Measurements from ENCODE around the gene DIPK1A. TPM values are rescaled to one million over a fixed set of nuclear protein-coding genes. Genes with fewer than 3 reads are reported as not detected.

The DIPK1A gene
- total and polyA plus RNA-seq, 3 donors from 2014 or later = 14.7 to 25.4 (median 21.4) TPM

GRCh38 chr1:92879316-92879968 lies 81.8 kb downstream of the DIPK1A start:
- no peaks in the 10 kb centered on the region for H3K9me3 ChIP-seq
- intact Hi-C loops (cut with DNase I; ENCODE audit: low total_unique reads) = no loop called here
- no peak for TF ChIP-seq POLR2A (IDR thresholded peaks at IDR 0.05)
- no peak for TF ChIP-seq CTCF (IDR thresholded peaks at IDR 0.05)
- H3K36me3 ChIP-seq (ENCODE audit: low read depth, missing control alignments) = no peaks in the 10 kb centered on the region
- WGBS, 2 donors = 64 to 71% methylated on average over 4 of the region's 4 CpGs
- DNase-seq = no peak
- no peak overlapping the region for H3K27ac ChIP-seq
- H3K4me1 ChIP-seq = peaks cover 4% of the 10 kb centered on the region
- no peak overlapping the region for H3K4me3 ChIP-seq
- no peaks in the 10 kb centered on the region for H3K27me3 ChIP-seq

- no peaks in the 10 kb centered on the region for H3K9me3 ChIP-seq
- H3K27me3 ChIP-seq = no peaks in the 10 kb centered on the region
- no peak overlapping the region for H3K27ac ChIP-seq
- DNase-seq = no peak
- no peak overlapping the region for H3K4me3 ChIP-seq
- H3K4me1 ChIP-seq = peaks cover 4% of the 10 kb centered on the region
- no peaks in the 10 kb centered on the region for H3K36me3 ChIP-seq (ENCODE audit: low read depth, missing control alignments)
- 68 to 69% methylated on average over 4 of the region's 4 CpGs for WGBS, 2 donors
- TF ChIP-seq CTCF (IDR thresholded peaks at IDR 0.05) = no peak
- no peak for TF ChIP-seq POLR2A (IDR thresholded peaks at IDR 0.05)
- intact Hi-C loops (cut with DNase I; ENCODE audit: low total_unique reads) = no loop called here
Observed at GRCh38 chr1:92877792-92878191, 83.5 kb downstream of the DIPK1A start.

- Histone ChIP-seq H3K4me1 (peaks cover 4% of the 10 kb centered on the region), H3K9me3 (no peaks in the 10 kb centered on the region), H3K4me3 (no peak overlapping the region), H3K27me3 (no peaks in the 10 kb centered on the region), H3K36me3 (ENCODE audit: low read depth, missing control alignments) (no peaks in the 10 kb centered on the region), H3K27ac (no peak overlapping the region)
- WGBS, 2 donors = 37 to 40% methylated on average over 4 of the region's 4 CpGs
- TF ChIP-seq CTCF (IDR thresholded peaks at IDR 0.05) (no peak), POLR2A (IDR thresholded peaks at IDR 0.05) (no peak)
- intact Hi-C loops (cut with DNase I; ENCODE audit: low total_unique reads) = no loop called here
- no peak for DNase-seq
Observed at GRCh38 chr1:92877081-92877711, 84.1 kb downstream of the DIPK1A start.

GRCh38 chr1:92876351-92876750 lies 84.9 kb downstream of the DIPK1A start:
- Histone ChIP-seq H3K4me1 (peaks cover 4% of the 10 kb centered on the region), H3K36me3 (ENCODE audit: low read depth, missing control alignments) (no peaks in the 10 kb centered on the region), H3K4me3 (no peak overlapping the region), H3K27ac (no peak overlapping the region), H3K27me3 (no peaks in the 10 kb centered on the region), H3K9me3 (no peaks in the 10 kb centered on the region)
- intact Hi-C loops (cut with DNase I; ENCODE audit: low total_unique reads) = no loop called here
- TF ChIP-seq CTCF (IDR thresholded peaks at IDR 0.05) = no peak
- TF ChIP-seq POLR2A (IDR thresholded peaks at IDR 0.05) = no peak
- DNase-seq = no peak
- WGBS, 2 donors = 43 to 44% methylated on average over 4 of the region's 4 CpGs

GRCh38 chr1:92874987-92875386 lies 86.3 kb downstream of the DIPK1A start:
- intact Hi-C loops (cut with DNase I; ENCODE audit: low total_unique reads) = no loop called here
- Histone ChIP-seq H3K9me3 (no peaks in the 10 kb centered on the region), H3K27me3 (no peaks in the 10 kb centered on the region), H3K4me1 (peaks cover 4% of the 10 kb centered on the region), H3K27ac (no peak overlapping the region), H3K36me3 (ENCODE audit: low read depth, missing control alignments) (no peaks in the 10 kb centered on the region), H3K4me3 (no peak overlapping the region)
- TF ChIP-seq POLR2A (IDR thresholded peaks at IDR 0.05) = no peak
- 85 to 86% methylated on average over 2 of the region's 2 CpGs for WGBS, 2 donors
- no peak for DNase-seq
